ENCODE measurements around the gene HSD11B2.

Gene HSD11B2

GRCh38 chr16:67454852-67455251, 23.9 kb downstream of the HSD11B2 start:
- no peak for DNase-seq

- no peak for DNase-seq
These were observed 25.6 kb downstream of the HSD11B2 start for GRCh38 chr16:67456391-67457081.

- no peak for DNase-seq
These were observed 26.7 kb downstream of the HSD11B2 start for GRCh38 chr16:67457611-67458010.

GRCh38 chr16:67458121-67458641, 27.3 kb downstream of the HSD11B2 start:
- no peak for DNase-seq

GRCh38 chr16:67459066-67459860, 28.3 kb downstream of the HSD11B2 start:
- DNase-seq = no peak

GRCh38 chr16:67459861-67460150, 28.9 kb downstream of the HSD11B2 start:
- DNase-seq = no peak

- no peak for DNase-seq
These were observed 29.2 kb downstream of the HSD11B2 start for GRCh38 chr16:67460168-67460567.

- no peak for DNase-seq
These were observed 30.0 kb downstream of the HSD11B2 start for GRCh38 chr16:67460961-67461360.

- no peak for DNase-seq
These were observed 30.8 kb downstream of the HSD11B2 start for GRCh38 chr16:67461600-67462278.

- DNase-seq = no peak
These were observed 31.3 kb downstream of the HSD11B2 start for GRCh38 chr16:67462279-67462655.

GRCh38 chr16:67463059-67463458, 32.1 kb downstream of the HSD11B2 start:
- no peak for DNase-seq

- no peak for DNase-seq
These were observed 32.8 kb downstream of the HSD11B2 start for GRCh38 chr16:67463691-67464090.

GRCh38 chr16:67464565-67464964, 33.6 kb downstream of the HSD11B2 start:
- DNase-seq = no peak

- DNase-seq = no peak
These were observed 35.7 kb downstream of the HSD11B2 start for GRCh38 chr16:67466581-67466980.

GRCh38 chr16:67468731-67469130, 37.8 kb downstream of the HSD11B2 start:
- no peak for DNase-seq

GRCh38 chr16:67470359-67470758, 39.4 kb downstream of the HSD11B2 start:
- no peak for DNase-seq

GRCh38 chr16:67471758-67472384, 41.0 kb downstream of the HSD11B2 start:
- DNase-seq = no peak

GRCh38 chr16:67474551-67475455, 43.9 kb downstream of the HSD11B2 start:
- DNase-seq = no peak

GRCh38 chr16:67477960-67478554, 47.1 kb downstream of the HSD11B2 start:
- no peak for DNase-seq

- peak; percentile 93 for DNase-seq
These were observed 50.1 kb downstream of the HSD11B2 start, which contains the start of gene ATP6V0D1 for GRCh38 chr16:67480833-67481560. Gene ATP6V0D1, minus strand, starts transcription at chr16:67481157. Its CDS starts 71 bp downstream, at chr16:67481086.

Data from NK-92 treated with Interleukin-12 subunit alpha and Interleukin-12 subunit beta, amount 100 ng/mL, for 24 hours (cell line).